SK-N-SH treated with all-trans-retinoic acid at 6 μM for 48 hours (cell line): ENCODE data around the gene ZNF217.

Source experiments
- CSRNP3 ChIP-seq: fragments of 250-450 bp; sonication (Bioruptor Pico); IDR thresholded peaks from 2 replicates; pipeline ENCODE4 v1.5.1; 2021; ENCODE audit warnings: mild to moderate bottlenecking, moderate library complexity
- ESRRG ChIP-seq: fragments of 250-450 bp; sonication (Bioruptor Pico); IDR thresholded peaks from 2 replicates; pipeline ENCODE4 v1.6.1; 2021; ENCODE audit warnings: mild to moderate bottlenecking
- OSR1 ChIP-seq: fragments of 250-450 bp; sonication (Bioruptor Pico); IDR thresholded peaks from 2 replicates; pipeline ENCODE4 v1.8.0; 2022; ENCODE audit warnings: moderate library complexity, mild to moderate bottlenecking, inconsistent platforms
- PATZ1 ChIP-seq: fragments of 250-450 bp; sonication (Bioruptor Pico); IDR thresholded peaks from 2 replicates; pipeline ENCODE4 v1.8.0; 2020; ENCODE audit warnings: mild to moderate bottlenecking, moderate library complexity, borderline replicate concordance
- RARB ChIP-seq: fragments of 250-450 bp; sonication (Bioruptor Pico); IDR thresholded peaks from 2 replicates; pipeline ENCODE4 v1.8.0; 2021; ENCODE audit warnings: mild to moderate bottlenecking, moderate library complexity
- SNAI2 ChIP-seq: fragments of 250-450 bp; sonication (Bioruptor Pico); IDR thresholded peaks from 2 replicates; pipeline ENCODE4 v1.5.0; 2020; ENCODE audit warnings: mild to moderate bottlenecking, moderate library complexity
- TCF4 ChIP-seq: fragments of 250-450 bp; sonication (Bioruptor Pico); IDR thresholded peaks from 2 replicates; pipeline ENCODE4 v1.8.0; 2021; ENCODE audit warnings: mild to moderate bottlenecking, moderate library complexity, borderline replicate concordance
- TOX ChIP-seq: fragments of 250-450 bp; sonication (Bioruptor Pico); IDR thresholded peaks from 2 replicates; pipeline ENCODE4 v1.8.0; 2021; ENCODE audit warnings: mild to moderate bottlenecking, moderate library complexity, borderline replicate concordance
- ZC3H10 ChIP-seq: fragments of 250-450 bp; sonication (Bioruptor Pico); IDR thresholded peaks from 2 replicates; pipeline ENCODE4 v1.5.1; 2021; ENCODE audit warnings: mild to moderate bottlenecking, moderate library complexity
- ZFP3 ChIP-seq: fragments of 250-450 bp; sonication (Bioruptor Pico); IDR thresholded peaks from 2 replicates; pipeline ENCODE4 v1.5.0; 2020; ENCODE audit warnings: mild to moderate bottlenecking, moderate library complexity
- ZNF70 ChIP-seq: fragments of 450-650 bp; formaldehyde crosslinking; IDR thresholded peaks from 2 replicates; pipeline ENCODE4 v1.5.0; 2020; ENCODE audit warnings: mild to moderate bottlenecking, moderate library complexity
- ZNF8 ChIP-seq: fragments of 450-650 bp; formaldehyde crosslinking; IDR thresholded peaks from 2 replicates; pipeline ENCODE4 v1.5.0; 2020; ENCODE audit warnings: mild to moderate bottlenecking, moderate library complexity

GRCh38 chr20:53623454-53624211, 30.0 kb upstream of the ZNF217 start:
- TF ChIP-seq ZNF70 (CRISPR knock-in tag) (no peak), ESRRG (CRISPR knock-in tag) (0 out of 2 replicates have a peak, but pooled peaks have one; percentile 23), CSRNP3 (CRISPR knock-in tag) (0 out of 2 replicates have a peak, but pooled peaks have one; percentile 45), ZFP3 (CRISPR knock-in tag) (0 out of 2 replicates have a peak, but pooled peaks have one; percentile 59), OSR1 (CRISPR knock-in tag) (no peak), RARB (CRISPR knock-in tag) (no peak; the same call in 1 of the 2 replicates), TOX (CRISPR knock-in tag) (no peak), ZNF8 (no peak), SNAI2 (CRISPR knock-in tag) (no peak; the same call in 1 of the 2 replicates), TCF4 (CRISPR knock-in tag) (no peak), PATZ1 (CRISPR knock-in tag) (no peak), ZC3H10 (CRISPR knock-in tag) (no peak)
